GM11168 (cell line): ENCODE data around the gene CA5A.
"Not testable (repeated sequence)": the region's sequence is repeated elsewhere in the genome, so short reads cannot be mapped to it uniquely, and the experiment has no call there.

Source experiments
- in situ Hi-C: fragments of 300-500 bp; cut with MboI; formaldehyde crosslinking; loops from one replicate; pipeline ENCODE4 v1.12.0; 2022; ENCODE audit warnings: low sequenced_read_pairs; ENCODE audit not compliant: unreplicated experiment

Gene CA5A

DNA sequence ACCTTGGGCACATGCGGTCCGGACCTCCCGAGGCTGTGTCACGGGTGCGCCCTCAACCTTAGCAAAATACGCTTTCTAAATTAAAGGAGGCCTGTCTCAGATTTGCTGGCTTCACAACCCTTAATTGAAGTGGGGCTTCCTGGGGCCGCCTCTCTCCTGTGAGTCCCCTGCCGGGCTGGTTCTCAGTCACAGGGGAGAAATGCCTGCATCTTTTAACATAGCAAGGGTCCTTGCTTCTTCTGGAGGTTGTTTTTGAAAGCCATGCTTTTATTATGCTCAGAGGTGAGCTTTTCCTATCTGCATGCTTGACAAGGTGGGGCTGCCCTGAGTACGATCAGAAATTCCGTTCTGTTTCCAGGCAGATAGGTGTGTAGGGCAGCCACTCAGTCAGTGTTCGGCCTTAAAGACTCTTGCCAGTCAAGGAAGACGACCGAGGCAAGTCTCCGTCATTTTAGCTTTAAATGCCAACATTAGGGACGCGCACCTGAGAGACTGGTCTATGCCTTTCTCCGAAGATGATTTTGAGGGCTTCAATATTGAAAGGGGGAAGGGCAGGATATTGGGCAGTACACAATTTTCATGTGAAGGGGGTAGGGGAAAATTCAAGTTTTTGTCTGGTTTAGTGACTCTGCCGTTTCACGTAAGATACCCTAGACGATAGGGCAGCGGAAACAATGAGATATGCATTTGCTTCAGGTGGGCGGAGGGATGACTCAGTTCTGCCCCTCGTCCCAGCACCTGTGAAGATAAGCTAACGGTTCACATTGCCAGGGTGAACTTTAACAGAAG, 61.5 kb downstream of the CA5A start:
- in situ Hi-C loops: no loop called here

DNA sequence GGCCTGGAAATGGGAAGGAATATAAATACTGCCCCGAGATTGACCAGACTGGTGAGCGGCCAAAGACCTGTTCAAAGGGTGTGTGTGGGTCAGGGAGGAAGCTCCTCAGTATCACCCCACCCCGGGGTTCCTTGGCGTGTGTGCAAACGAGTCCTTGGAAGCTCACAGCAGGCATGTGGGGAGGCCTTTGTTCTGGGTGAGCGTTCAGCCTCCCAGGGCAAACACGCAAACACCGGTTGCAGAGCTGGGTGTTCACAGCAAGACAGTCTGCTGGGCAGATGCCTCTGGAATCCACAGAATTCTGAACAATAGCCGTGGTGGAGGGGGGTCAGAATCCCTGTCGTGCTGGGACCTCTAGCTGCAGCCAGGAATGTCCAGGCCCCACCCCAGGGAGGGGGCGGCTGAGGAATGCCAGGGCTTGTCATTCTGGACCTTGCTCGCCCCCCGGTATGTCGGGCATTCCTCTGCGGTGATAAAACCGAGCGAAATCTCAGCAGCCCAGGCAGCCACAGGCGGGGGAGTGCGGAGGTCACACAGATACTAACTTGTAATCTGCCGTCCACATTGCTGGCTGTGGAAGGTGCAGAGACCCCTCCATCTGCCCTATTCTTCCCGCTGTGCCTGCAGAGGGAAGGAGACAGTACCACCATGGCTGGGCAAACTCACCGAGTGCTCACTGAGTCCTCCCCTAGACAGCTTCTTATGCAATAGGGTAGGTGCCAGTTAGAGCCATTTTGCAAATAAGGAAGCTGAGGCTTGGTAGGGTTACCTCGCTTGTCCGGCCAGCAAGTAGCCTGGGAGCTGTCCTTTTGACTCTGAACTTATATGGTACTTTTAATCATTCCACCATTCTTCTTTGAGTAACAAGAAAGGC, 65.7 kb downstream of the CA5A start:
- in situ Hi-C loops: not testable (repeated sequence)

DNA sequence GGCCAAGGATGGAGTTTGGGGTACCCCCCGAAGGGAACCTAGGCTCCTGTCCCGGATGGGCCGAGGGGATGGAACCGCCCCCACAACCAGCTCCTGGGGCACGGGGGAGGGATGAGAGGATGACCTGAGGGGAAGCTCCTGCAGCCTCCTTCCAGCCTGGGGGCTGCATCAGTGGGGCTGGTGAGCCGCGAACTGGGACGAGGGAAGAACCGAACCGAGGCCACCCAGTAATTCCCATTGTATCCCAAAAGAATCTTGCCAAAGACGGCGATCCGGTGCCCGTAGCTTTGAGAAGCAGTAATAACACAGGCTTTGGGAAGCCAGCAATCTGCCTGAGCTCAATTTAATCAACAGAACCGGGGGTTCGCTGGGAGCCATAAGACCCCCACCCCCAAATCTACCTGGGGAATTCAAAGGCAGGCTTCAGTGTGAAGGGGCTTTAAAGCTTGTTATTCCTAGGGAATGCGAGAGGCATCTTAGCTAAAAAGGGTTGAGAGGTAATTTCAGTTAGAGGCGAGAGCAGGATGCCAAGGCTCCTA, 66.4 kb downstream of the CA5A start:
- in situ Hi-C loops: loop anchor here (5.0 kb wide), 1 partner anchor 83 kb away; no protein-coding TSS in a partner anchor

DNA sequence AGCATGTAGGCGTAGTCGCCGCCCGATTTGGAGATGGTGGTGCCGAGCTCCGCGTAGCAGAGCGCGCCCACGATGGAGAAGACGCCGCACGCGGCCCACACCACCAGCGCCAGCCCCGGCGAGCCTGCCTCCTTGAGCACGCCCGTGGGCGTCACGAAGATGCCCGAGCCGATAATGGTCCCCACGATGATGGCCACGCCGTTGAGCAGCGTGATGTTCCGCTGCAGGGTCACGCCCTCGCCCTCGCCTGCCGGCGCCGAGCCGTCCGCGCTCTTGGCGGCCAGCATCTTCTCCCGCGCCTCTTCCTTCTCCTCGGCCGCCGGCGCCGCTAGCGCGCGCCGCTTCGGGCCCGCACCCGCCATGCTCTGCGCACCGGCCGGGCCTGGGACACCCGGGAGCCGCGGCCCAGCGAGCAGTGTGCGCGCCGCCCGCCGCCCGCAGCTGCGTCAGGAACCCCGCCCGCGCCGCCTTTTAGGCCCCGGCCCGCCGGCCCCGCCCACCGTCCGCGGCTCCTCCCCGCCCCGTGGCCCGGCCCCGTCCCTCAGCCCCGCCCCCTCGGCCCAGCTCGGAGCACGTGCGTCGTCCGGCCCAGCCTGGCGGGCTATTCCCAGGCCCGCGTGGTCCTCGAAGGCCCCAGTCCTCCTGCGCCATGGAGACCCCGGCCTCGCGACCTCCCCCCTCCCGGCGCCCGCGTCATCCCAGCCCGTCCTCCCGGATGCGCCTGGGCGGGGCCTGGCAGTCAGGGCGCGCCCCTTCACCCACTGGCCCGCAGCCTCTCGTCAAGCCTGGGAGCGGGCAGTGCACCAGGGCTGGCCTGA, 67.1 kb downstream of the CA5A start, which contains the start of gene SLC7A5:
TSS of gene SLC7A5 (minus strand) at position 447 of the 818 bp plus-strand sequence. CDS start at position 362, 85 bp downstream.
- in situ Hi-C loops: loop anchor here (5.0 kb wide), 1 partner anchor 82 kb away; no protein-coding TSS in a partner anchor

DNA sequence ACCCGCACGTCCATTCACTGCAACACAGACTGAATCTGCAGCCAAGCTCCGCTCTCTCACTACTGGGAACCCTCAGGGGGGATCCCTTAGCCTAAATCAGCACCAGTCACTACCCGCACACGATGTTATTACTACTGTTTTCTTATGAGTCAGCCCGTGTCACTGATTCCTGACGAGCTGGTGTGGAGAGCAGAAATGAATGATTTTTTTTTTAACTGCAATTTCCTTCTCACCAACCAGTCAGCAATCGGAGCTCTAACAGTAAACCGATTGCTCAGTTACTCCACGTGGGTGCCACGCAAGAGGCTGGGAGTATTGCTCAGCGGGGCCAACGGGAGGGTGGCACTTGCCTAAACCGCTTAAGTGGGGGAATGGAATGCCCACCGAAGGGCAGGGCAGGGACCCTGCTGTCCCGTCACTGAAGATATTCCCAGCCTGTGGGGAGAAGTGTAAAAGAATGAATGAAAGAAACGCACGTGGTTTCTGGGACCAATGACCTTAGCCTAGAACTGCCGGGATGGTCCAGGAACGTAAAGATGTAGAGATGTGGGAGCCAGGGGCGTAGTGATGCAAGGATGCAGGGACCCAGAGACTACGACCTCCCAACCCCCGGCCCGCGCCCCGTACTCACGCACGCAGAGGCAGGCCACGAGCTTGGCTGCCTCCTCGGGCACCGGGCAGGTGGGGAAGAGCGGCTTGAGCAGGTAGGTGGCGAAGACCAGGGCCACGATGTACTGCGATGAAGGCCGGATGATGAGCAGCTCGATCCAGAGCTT, 67.9 kb downstream of the CA5A start:
- in situ Hi-C loops: loop anchor here (5.0 kb wide), 1 partner anchor 81 kb away; no protein-coding TSS in a partner anchor

GRCh38 chr16:87865902-87866555, 70.3 kb downstream of the CA5A start:
- in situ Hi-C loops: loop anchor here (5.0 kb wide), 1 partner anchor 79 kb away; no protein-coding TSS in a partner anchor

DNA sequence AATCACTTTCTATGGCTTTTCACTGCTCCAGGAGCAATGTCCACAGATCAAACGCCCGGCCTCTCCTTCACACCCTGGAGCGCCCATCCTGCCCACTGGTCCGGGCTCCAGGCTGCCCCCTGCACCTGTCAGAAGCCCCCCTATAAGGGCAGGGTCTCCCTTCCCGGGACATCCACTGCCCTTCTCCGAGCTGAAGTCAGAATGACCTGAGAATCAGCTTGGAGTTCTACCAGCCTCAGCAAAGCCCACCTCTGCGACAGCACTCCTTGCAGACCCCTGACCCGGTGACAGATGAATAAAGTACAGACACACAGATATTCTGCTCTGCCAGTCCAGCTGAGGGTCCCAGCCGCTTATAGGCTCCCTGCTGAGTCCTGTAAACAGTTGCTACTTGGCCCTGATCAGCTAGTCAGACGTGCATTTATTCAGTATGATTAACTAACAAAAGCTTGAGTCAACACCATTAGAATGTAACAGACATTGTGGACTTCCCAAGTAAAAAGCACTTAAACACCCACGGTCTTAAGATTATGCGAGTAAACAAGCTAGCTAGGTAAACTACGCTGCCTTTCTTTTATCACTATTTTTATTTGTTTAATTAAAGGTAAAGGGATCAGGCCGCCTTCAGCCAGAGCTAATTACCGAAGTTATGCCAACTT, 71.9 kb downstream of the CA5A start:
- in situ Hi-C loops: no loop called here

- in situ Hi-C loops: not testable (repeated sequence)
Observed at GRCh38 chr16:87863327-87863635, 73.0 kb downstream of the CA5A start.

DNA sequence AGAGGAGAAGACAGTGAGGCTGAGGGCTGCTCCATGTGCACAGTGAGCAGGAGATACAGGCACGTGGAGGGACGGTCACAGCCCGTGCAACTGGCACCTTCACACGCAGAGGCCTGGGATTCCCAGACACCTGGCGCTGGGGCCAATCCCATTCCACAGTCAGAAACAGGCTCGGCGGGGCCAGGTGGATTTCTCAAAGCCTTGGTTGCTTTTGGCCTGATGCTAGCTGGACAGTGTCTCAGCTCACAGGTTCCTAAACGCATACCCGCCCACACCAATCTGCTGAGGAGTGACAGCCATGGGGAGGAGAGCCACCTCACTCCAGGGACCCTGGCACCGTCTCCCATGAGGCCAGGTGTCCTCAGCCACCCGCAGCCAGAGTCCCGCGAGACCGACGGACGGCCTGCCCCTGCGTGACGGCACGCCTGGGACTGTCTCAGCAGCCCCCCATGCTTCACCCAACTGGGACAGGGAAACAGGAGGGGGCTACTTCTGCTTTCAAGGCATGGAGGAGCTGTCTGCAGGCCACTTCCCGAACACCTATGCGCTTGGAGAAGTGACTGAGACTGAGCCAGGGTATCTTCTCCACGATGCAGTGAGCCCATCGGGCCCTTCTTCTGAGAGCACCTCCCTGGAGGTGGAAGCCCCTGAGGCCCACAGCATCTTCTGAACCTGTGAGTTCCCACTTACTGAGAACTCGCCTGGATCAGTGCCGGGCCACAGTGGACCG, 73.6 kb downstream of the CA5A start:
- in situ Hi-C loops: not testable (repeated sequence)

- in situ Hi-C loops: not testable (repeated sequence)
Observed at GRCh38 chr16:87861300-87862099, 74.8 kb downstream of the CA5A start.

DNA sequence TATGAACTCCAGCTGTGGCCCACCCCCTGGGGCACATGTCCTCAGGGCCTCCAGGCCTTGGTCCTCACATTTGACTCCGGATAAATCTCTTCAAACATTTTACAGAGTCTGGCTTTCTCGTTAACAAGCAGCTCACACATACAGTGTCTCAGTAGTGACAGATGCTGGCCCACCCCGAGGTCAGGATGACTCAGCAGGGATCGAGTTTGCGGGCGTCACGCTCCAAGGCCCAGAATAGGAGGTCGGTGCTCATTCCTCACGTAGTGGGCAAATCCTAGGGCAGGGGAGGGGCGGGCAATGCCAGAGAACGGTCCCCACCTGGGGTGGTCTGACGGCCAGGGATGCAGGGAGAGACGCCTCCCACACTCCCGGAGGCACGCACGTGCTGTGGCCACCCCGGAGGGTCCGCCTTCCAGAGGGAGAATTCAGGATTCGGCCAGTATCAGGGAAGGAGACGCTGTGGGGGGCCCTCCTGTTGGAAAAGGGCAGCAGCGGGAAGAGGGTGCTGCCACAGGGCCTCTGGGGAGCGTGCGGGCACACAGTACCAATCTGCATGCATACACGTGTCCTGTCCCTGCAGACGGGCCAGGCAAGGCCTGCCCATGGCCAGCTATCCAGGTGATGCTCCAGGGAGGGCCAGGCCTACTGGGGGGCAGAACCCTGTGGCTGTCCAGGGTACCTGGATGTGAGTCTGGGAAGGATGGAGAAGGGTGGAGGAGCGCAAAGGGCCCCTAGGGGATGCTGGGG, 75.6 kb downstream of the CA5A start:
- in situ Hi-C loops: no loop called here

- in situ Hi-C loops: not testable (repeated sequence)
Observed at GRCh38 chr16:87858151-87858993, 78.0 kb downstream of the CA5A start.

GRCh38 chr16:87856791-87857228, 79.5 kb downstream of the CA5A start:
- in situ Hi-C loops: no loop called here

DNA sequence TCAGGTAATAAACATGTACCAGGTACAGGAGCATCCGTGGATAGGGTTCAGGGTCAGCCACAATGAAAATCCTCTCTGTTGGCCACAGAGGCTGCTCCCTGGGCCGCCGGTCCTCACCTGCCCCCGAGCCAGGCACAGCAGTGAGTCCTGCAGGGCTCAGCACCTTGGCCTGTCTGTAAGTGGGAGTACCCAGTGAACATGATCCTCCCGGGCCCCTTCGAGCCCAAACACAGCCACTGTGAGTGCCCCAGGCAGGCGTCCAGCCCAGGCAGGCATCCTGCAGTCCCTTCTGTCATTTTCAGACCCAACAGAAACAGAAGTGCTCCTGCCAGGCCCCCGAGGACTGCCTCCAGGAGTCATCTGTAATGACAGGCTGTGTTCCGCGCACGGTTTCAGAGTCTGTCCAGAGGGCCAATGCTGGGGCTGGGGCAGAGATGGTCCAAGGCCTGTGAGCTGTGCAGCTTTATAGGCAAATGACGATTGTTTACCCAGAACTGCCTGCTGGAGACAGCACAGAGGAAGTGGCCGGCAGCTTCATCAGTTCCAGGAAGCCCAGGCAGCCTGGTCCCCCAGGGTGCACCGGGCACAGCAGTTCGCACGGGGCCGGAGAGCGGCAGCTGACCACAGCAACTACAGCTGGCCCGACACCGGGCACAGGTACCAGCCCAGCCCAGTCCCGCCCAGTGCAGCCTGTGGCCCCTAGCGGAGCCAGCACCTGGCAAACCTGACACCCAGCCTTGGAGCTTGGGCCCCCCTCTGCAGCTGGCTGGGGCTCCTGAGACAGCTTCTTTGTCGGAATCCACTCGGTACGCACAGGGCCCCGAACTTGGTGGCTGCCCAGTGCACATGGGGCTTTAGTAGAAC, 80.2 kb downstream of the CA5A start:
- in situ Hi-C loops: no loop called here
